ENCODE measurements around the gene HTR2C. TPM values are rescaled to one million over a fixed set of nuclear protein-coding genes. Genes with fewer than 3 reads are reported as not detected.

HTR2C gene
- total and polyA plus RNA-seq, 10 of the 15 experiments (the other 5 are each of a cell fraction or from before 2014, with no cell fraction given): 0.03 TPM; not detected in 9

GRCh38 chrX:114889481-114889880, 305.6 kb downstream of the HTR2C start:
- H3K4me1 ChIP-seq (ENCODE audit: control insufficient read depth, insufficient read depth, low read length): no peaks in the 10 kb centered on the region
- SMC1A ChIA-PET (ENCODE audit: uncharacterized antibody, unreplicated experiment): no interaction called here
- WGBS (ENCODE audit: insufficient coverage, insufficient replicate concordance, low lambda C conversion rate, missing lambda C conversion rate): 42% methylated on average over 1 of the region's 1 CpG

More at GRCh38 chrX:114889481-114889880, 305.6 kb downstream of the HTR2C start:
- FAIRE-seq: no peak
- no peak overlapping the region for H3K4me2 ChIP-seq (ENCODE audit: control insufficient read depth, insufficient read depth)
- H3K79me2 ChIP-seq (ENCODE audit: control insufficient read depth, insufficient read depth, low read length): no peaks in the 10 kb centered on the region
- ChIA-PET RAD21 (ENCODE audit: unreplicated experiment) (no interaction called here), POLR2A (no interaction called here), CTCF (no interaction called here)
- in situ Hi-C loops (cut with MboI): no loop called here
- H3K9ac ChIP-seq (ENCODE audit: control insufficient read depth, insufficient read depth, low read length): no peak overlapping the region
- no peaks in the 10 kb centered on the region for H3K27me3 ChIP-seq (replicated peaks in 1 of 2; ENCODE audit: control insufficient read depth in 2 of 2, insufficient read depth in 2 of 2, low read length in 1 of 2)
- no peak for TF ChIP-seq RBBP5 (conservative IDR thresholded peaks at IDR 0.05)
- TF ChIP-seq TAF1 (IDR thresholded peaks at IDR 0.05; ENCODE audit: borderline replicate concordance, low read depth, low read length): no peak
- no peak for TF ChIP-seq SRF (IDR thresholded peaks at IDR 0.05; ENCODE audit: low read depth in 2 of 2, low read length in 2 of 2)
- no peak for TF ChIP-seq WRNIP1 (IDR thresholded peaks at IDR 0.05; ENCODE audit: borderline replicate concordance, low read depth, low read length)
- no peak for TF ChIP-seq ZNF207 (IDR thresholded peaks at IDR 0.05; ENCODE audit: borderline replicate concordance)
- TF ChIP-seq NFXL1 (IDR thresholded peaks at IDR 0.05; ENCODE audit: borderline replicate concordance): no peak
- no peak for TF ChIP-seq BRCA1 (IDR thresholded peaks at IDR 0.05; ENCODE audit: low read depth, low read length)
- no peak for TF ChIP-seq YBX1 (IDR thresholded peaks at IDR 0.05)
- no peak for TF ChIP-seq MEF2A (IDR thresholded peaks at IDR 0.05; ENCODE audit: insufficient read depth, low read depth, low read length)
- no peak for TF ChIP-seq POU2F2 (IDR thresholded peaks at IDR 0.05; ENCODE audit: borderline replicate concordance, low read depth, low read length)
- no peak for TF ChIP-seq CBX5 (IDR thresholded peaks at IDR 0.05; ENCODE audit: low read depth)
- TF ChIP-seq PRDM15 (CRISPR knock-in tag; IDR thresholded peaks at IDR 0.05): no peak
- TF ChIP-seq SMAD5 (IDR thresholded peaks at IDR 0.05; ENCODE audit: low read depth): no peak
- no peak for TF ChIP-seq BCLAF1 (IDR thresholded peaks at IDR 0.05)
- TF ChIP-seq, protein P1, sequence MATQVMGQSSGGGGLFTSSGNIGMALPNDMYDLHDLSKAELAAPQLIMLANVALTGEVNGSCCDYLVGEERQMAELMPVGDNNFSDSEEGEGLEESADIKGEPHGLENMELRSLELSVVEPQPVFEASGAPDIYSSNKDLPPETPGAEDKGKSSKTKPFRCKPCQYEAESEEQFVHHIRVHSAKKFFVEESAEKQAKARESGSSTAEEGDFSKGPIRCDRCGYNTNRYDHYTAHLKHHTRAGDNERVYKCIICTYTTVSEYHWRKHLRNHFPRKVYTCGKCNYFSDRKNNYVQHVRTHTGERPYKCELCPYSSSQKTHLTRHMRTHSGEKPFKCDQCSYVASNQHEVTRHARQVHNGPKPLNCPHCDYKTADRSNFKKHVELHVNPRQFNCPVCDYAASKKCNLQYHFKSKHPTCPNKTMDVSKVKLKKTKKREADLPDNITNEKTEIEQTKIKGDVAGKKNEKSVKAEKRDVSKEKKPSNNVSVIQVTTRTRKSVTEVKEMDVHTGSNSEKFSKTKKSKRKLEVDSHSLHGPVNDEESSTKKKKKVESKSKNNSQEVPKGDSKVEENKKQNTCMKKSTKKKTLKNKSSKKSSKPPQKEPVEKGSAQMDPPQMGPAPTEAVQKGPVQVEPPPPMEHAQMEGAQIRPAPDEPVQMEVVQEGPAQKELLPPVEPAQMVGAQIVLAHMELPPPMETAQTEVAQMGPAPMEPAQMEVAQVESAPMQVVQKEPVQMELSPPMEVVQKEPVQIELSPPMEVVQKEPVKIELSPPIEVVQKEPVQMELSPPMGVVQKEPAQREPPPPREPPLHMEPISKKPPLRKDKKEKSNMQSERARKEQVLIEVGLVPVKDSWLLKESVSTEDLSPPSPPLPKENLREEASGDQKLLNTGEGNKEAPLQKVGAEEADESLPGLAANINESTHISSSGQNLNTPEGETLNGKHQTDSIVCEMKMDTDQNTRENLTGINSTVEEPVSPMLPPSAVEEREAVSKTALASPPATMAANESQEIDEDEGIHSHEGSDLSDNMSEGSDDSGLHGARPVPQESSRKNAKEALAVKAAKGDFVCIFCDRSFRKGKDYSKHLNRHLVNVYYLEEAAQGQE (IDR thresholded peaks at IDR 0.05; ENCODE audit: low read depth, low read length): no peak
- no peak for TF ChIP-seq BACH1 (IDR thresholded peaks at IDR 0.05; ENCODE audit: borderline replicate concordance)
- TF ChIP-seq KLF5 (IDR thresholded peaks at IDR 0.05; ENCODE audit: partially characterized antibody): no peak
- no peak for ATAC-seq
- H4K20me1 ChIP-seq (ENCODE audit: control insufficient read depth, insufficient read depth): no peaks in the 10 kb centered on the region
- no peaks in the 10 kb centered on the region for H3K9me3 ChIP-seq (replicated peaks; ENCODE audit: control insufficient read depth, insufficient read depth, low read length)
- no peak overlapping the region for H3K4me3 ChIP-seq
- BruUV-seq (replicated peaks): no TSS peak
- intact Hi-C loops (cut with micrococcal nuclease; ENCODE audit: unreplicated experiment): no loop called here
- no peak overlapping the region for H3K27ac ChIP-seq (ENCODE audit: control insufficient read depth, insufficient read depth)
- H2AFZ ChIP-seq (ENCODE audit: control insufficient read depth, low read depth, low read length): no peak overlapping the region
- DNase-seq (ENCODE audit: low read depth, low spot score): no peak
- no peaks in the 10 kb centered on the region for H3K36me3 ChIP-seq (ENCODE audit: control insufficient read depth in 2 of 2, insufficient read depth in 2 of 2, low read length in 1 of 2)

Data from GM12878 (cell line).